Endodermal cell (in vitro differentiated cells): Measurements from ENCODE around the gene HEG1. TPM values are rescaled to one million over a fixed set of nuclear protein-coding genes. Genes with fewer than 3 reads are reported as not detected.

ENCODE experiments used
- DNase-seq: peaks from one replicate; pipeline ENCODE4 v3.0.0-alpha.2; 2017
- H3K27ac ChIP-seq: 2 replicates; pipeline ENCODE4 v1.5.1; 2013; ENCODE audit warnings: mild to moderate bottlenecking, low read depth, low read length, moderate library complexity
- H3K27me3 ChIP-seq: 2 replicates; pipeline ENCODE4 v1.6.1; 2013; ENCODE audit warnings: mild to moderate bottlenecking, low read length, moderate library complexity; ENCODE audit not compliant: insufficient read depth, control insufficient read depth, poor library complexity, severe bottlenecking
- H3K36me3 ChIP-seq: 2 replicates; pipeline ENCODE4 v1.7.0; 2013; ENCODE audit warnings: mild to moderate bottlenecking, low read length, moderate library complexity; ENCODE audit not compliant: control insufficient read depth, insufficient read depth
- H3K4me1 ChIP-seq: one replicate; pipeline ENCODE4 v1.7.0; 2013; ENCODE audit warnings: low read length; ENCODE audit not compliant: control insufficient read depth, insufficient read depth
- H3K4me3 ChIP-seq: 2 replicates; pipeline ENCODE4 v1.5.1; 2013; ENCODE audit warnings: mild to moderate bottlenecking, low read length, moderate library complexity
- H3K9ac ChIP-seq: 2 replicates; pipeline ENCODE4 v1.6.1; 2013; ENCODE audit warnings: mild to moderate bottlenecking, low read length, moderate library complexity; ENCODE audit not compliant: poor library complexity, severe bottlenecking; ENCODE audit errors: extremely low read depth
- H3K9me3 ChIP-seq: 2 replicates; pipeline ENCODE4 v1.6.1; 2013; ENCODE audit warnings: mild to moderate bottlenecking, low read length, moderate library complexity; ENCODE audit not compliant: control insufficient read depth
- H3K27ac Mint-ChIP-seq: 2 replicates; pipeline ENCODE4 v1.8.0; 2020; ENCODE audit warnings: mixed read lengths
- H3K27me3 Mint-ChIP-seq: 2 replicates; pipeline ENCODE4 v1.8.0; 2021; ENCODE audit warnings: mild to moderate bottlenecking, mixed read lengths; ENCODE audit not compliant: insufficient read depth
- H3K36me3 Mint-ChIP-seq: 2 replicates; pipeline ENCODE4 v1.8.0; 2020; ENCODE audit warnings: low read depth, mixed read lengths
- H3K4me1 Mint-ChIP-seq: 2 replicates; pipeline ENCODE4 v1.8.0; 2020; ENCODE audit warnings: mixed read lengths
- H3K4me3 Mint-ChIP-seq: 2 replicates; pipeline ENCODE4 v1.8.0; 2020; ENCODE audit warnings: mild to moderate bottlenecking, moderate library complexity, mixed read lengths
- H3K9me3 Mint-ChIP-seq: 2 replicates; pipeline ENCODE4 v1.8.0; 2020; ENCODE audit warnings: mild to moderate bottlenecking, mixed read lengths
- WGBS, 2 experiments: methylation state at CpG; one replicate each; pipeline versions ENCODE4 v1.1.5 to v1.1.7; 2013; ENCODE audit warnings: missing lambda C conversion rate in 2 of 2, mixed read lengths in 1 of 2; ENCODE audit not compliant: insufficient coverage in 1 of 2, insufficient read length in 1 of 2; 5-methylcytosine and 5-hydroxymethylcytosine counted together
- total RNA-seq, 2 donors: library from RNA; stranded (reverse); fragmentation: NEBNext Ultra II Directional in 1 of 2; extraction: Animal tissue kit (Norgen Biotek cat#: 25700) in 1 of 2; gene quantifications; 2 replicates in 1 of 2; 3 replicates in 1 of 2; pipeline ENCODE4 v1.2.1, GENCODE V29; 2021
- TF ChIP-seq, protein P1 (sequence below): fragments of 200-600 bp; sonication (generic); conservative IDR thresholded peaks from 2 replicates; pipeline ENCODE4 v1.5.0; 2021; ENCODE audit warnings: antibody characterized with exemption, mild to moderate bottlenecking

Gene HEG1
- total RNA-seq, 2 donors from 2014 or later, result 25.5 to 27.0 TPM

DNA sequence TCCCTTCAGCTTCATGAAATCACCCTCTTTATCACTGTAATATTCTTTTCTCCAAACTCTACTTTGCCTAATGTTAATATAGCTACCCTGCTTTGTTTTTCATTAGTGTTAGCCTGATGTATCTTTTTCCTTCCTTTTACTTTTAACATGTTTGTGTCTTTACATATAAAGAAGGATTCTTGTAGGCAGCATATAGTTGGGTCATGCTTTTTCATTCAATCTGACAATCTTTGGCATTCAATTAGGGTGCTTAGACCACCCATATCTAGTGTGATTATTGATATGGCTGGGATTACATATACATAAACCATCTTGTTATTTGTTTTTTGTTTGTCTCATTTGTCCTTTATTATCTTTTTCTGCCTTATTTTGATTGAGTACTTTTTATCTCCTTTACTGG, 34.9 kb upstream of the HEG1 start:
- H3K9me3 ChIP-seq, result no peaks in the 10 kb centered on the region
- TF ChIP-seq, protein P1, sequence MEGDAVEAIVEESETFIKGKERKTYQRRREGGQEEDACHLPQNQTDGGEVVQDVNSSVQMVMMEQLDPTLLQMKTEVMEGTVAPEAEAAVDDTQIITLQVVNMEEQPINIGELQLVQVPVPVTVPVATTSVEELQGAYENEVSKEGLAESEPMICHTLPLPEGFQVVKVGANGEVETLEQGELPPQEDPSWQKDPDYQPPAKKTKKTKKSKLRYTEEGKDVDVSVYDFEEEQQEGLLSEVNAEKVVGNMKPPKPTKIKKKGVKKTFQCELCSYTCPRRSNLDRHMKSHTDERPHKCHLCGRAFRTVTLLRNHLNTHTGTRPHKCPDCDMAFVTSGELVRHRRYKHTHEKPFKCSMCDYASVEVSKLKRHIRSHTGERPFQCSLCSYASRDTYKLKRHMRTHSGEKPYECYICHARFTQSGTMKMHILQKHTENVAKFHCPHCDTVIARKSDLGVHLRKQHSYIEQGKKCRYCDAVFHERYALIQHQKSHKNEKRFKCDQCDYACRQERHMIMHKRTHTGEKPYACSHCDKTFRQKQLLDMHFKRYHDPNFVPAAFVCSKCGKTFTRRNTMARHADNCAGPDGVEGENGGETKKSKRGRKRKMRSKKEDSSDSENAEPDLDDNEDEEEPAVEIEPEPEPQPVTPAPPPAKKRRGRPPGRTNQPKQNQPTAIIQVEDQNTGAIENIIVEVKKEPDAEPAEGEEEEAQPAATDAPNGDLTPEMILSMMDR, result no peak
- Mint-ChIP-seq H3K27me3 (no peaks in the 10 kb centered on the region), H3K36me3 (peaks cover 20% of the 10 kb centered on the region), H3K9me3 (no peaks in the 10 kb centered on the region), H3K27ac (no peak overlapping the region), H3K4me3 (no peak overlapping the region), H3K4me1 (no peaks in the 10 kb centered on the region)
- H3K27ac ChIP-seq, result no peak overlapping the region
- no peak overlapping the region for H3K9ac ChIP-seq
- no peaks in the 10 kb centered on the region for H3K36me3 ChIP-seq
- no peak overlapping the region for H3K4me3 ChIP-seq
- no peaks in the 10 kb centered on the region for H3K27me3 ChIP-seq
- no peaks in the 10 kb centered on the region for H3K4me1 ChIP-seq
- no peak for DNase-seq

DNA sequence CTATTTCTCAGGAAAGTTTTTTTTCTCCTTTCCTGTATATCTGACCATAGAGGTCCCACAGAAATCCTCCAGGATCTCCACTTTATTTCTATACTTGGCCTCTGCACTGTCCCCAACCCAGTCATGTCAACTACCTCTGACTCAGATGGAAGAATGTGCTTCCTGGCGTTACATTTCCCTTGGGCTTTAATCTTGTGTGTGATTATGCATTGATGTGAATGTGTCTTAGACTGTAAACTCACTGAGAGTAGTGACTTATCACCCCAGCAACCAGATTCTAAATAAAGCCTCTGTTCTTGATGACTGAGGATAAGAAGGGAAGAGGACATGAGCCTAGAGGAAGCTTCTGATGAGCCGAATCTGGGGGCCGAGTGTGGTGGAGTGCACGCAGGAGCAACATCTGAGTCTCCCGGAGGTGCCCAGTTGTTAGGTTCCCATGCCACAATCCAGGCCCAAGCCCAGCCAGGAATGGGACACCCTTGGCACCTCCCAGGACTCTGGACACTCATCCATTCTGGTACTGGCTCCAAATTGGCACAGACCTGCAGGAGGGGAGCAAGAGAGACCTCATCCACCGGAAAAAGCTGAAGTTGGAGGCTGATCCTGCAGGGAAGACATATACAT, 32.1 kb upstream of the HEG1 start:
- H3K4me3 ChIP-seq, result no peak overlapping the region
- H3K4me1 Mint-ChIP-seq, result no peaks in the 10 kb centered on the region
- H3K27me3 ChIP-seq, result no peaks in the 10 kb centered on the region
- no peak overlapping the region for H3K9ac ChIP-seq
- no peaks in the 10 kb centered on the region for H3K9me3 Mint-ChIP-seq
- TF ChIP-seq, protein P1, result no peak
- no peak overlapping the region for H3K27ac Mint-ChIP-seq
- no peaks in the 10 kb centered on the region for H3K27me3 Mint-ChIP-seq
- no peak overlapping the region for H3K27ac ChIP-seq
- no peaks in the 10 kb centered on the region for H3K36me3 ChIP-seq
- peaks cover 26% of the 10 kb centered on the region for H3K36me3 Mint-ChIP-seq
- 89 to 97% methylated on average over 5 to 6 of the region's 6 CpGs for WGBS, 2 experiments
- no peak for DNase-seq
- no peaks in the 10 kb centered on the region for H3K4me1 ChIP-seq
- H3K4me3 Mint-ChIP-seq, result no peak overlapping the region
- no peaks in the 10 kb centered on the region for H3K9me3 ChIP-seq

DNA sequence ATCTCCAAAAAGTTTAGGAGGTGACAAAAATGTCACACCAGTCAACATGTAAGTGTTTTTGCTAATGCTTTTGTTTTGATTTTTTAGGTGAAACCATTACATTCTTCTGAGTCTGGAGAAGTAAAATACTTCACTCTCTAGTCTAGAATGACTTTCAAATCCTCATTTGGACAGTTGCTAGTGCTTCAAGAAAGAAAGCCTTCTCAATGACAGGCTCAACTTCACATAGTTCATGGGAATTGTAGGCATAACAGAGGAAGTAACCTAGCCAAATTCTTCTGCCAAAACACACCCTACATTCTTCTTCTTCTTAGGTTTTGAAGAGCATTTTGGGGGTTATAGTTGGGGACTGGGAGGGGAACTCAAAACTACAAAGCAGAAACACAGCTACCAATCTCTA, 29.4 kb upstream of the HEG1 start:
- TF ChIP-seq, protein P1, result no peak
- Mint-ChIP-seq H3K4me1 (no peaks in the 10 kb centered on the region), H3K36me3 (peaks cover 23% of the 10 kb centered on the region), H3K27me3 (no peaks in the 10 kb centered on the region), H3K9me3 (no peaks in the 10 kb centered on the region), H3K27ac (no peak overlapping the region), H3K4me3 (no peak overlapping the region)
- H3K27ac ChIP-seq, result no peak overlapping the region
- H3K36me3 ChIP-seq, result no peaks in the 10 kb centered on the region
- H3K4me3 ChIP-seq, result no peak overlapping the region
- H3K27me3 ChIP-seq, result no peaks in the 10 kb centered on the region
- no peaks in the 10 kb centered on the region for H3K9me3 ChIP-seq
- no peak for DNase-seq
- H3K4me1 ChIP-seq, result no peaks in the 10 kb centered on the region
- no peak overlapping the region for H3K9ac ChIP-seq
